Activated CD8-positive, alpha-beta memory T cell treated with anti-CD3 and anti-CD28 coated beads, Interleukin-2, amount 50 U/mL, for 24 hours (primary cell): ENCODE results near the gene ZNF44.

Source experiments
- DNase-seq: peaks from one replicate; pipeline ENCODE4 v3.0.0-alpha.2; 2020; ENCODE audit errors: extremely low read depth

Gene ZNF44

GRCh38 chr19:12261554-12261953 is 33.1 kb downstream of the ZNF44 start:
- DNase-seq: no peak

- DNase-seq: no peak
Measured at GRCh38 chr19:12260861-12261260, 33.8 kb downstream of the ZNF44 start.

- DNase-seq: no peak
Measured at GRCh38 chr19:12260236-12260635, 34.4 kb downstream of the ZNF44 start.

- no peak for DNase-seq
Measured at GRCh38 chr19:12255372-12255771, 39.3 kb downstream of the ZNF44 start.

- no peak for DNase-seq
Measured at GRCh38 chr19:12247644-12248222, 47.0 kb downstream of the ZNF44 start.

- no peak for DNase-seq
Measured at GRCh38 chr19:12244370-12244769, 50.3 kb downstream of the ZNF44 start.

GRCh38 chr19:12237143-12237839 is 57.4 kb downstream of the ZNF44 start:
- DNase-seq: no peak

GRCh38 chr19:12232961-12233360 is 61.7 kb downstream of the ZNF44 start:
- no peak for DNase-seq

GRCh38 chr19:12230751-12231733 is 63.6 kb downstream of the ZNF44 start:
- DNase-seq: no peak

- DNase-seq: no peak
Measured at GRCh38 chr19:12229990-12230389, 64.7 kb downstream of the ZNF44 start.

- no peak for DNase-seq
Measured at GRCh38 chr19:12224676-12225075, 70.0 kb downstream of the ZNF44 start.

- DNase-seq: no peak
Measured at GRCh38 chr19:12222980-12223630, 71.6 kb downstream of the ZNF44 start.
